ENCODE measurements around the gene LRFN3. TPM values are rescaled to one million over a fixed set of nuclear protein-coding genes. Genes with fewer than 3 reads are reported as not detected.

LRFN3 gene
- total and polyA plus RNA-seq, 9 donors = 6.4 to 31.2 (median 20.8) TPM

- intact Hi-C loops (cut with DNase I) = no loop called here
- no peak overlapping the region for H3K27ac ChIP-seq
- no peak overlapping the region for H3K4me3 ChIP-seq
- DNase-seq = no peak
- H3K9me3 ChIP-seq = no peaks in the 10 kb centered on the region
- TF ChIP-seq CTCF (IDR thresholded peaks at IDR 0.05) (no peak), POLR2A (IDR thresholded peaks at IDR 0.05) (no peak), EP300 (IDR thresholded peaks at IDR 0.05) (no peak)
- H3K4me1 ChIP-seq (ENCODE audit: insufficient read depth) = peaks cover 4% of the 10 kb centered on the region
- no peaks in the 10 kb centered on the region for H3K36me3 ChIP-seq
- H3K27me3 ChIP-seq = no peaks in the 10 kb centered on the region
- 88 to 93% (median 89%) methylated on average over 4 of the region's 4 CpGs for WGBS, 3 donors
These were observed 54.0 kb downstream of the LRFN3 start for GRCh38 chr19:35990156-35990555.

GRCh38 chr19:35990771-35991730, 54.9 kb downstream of the LRFN3 start:
- Histone ChIP-seq H3K9me3 (no peaks in the 10 kb centered on the region), H3K36me3 (no peaks in the 10 kb centered on the region), H3K27ac (no peak overlapping the region), H3K4me3 (no peak overlapping the region), H3K27me3 (no peaks in the 10 kb centered on the region), H3K4me1 (ENCODE audit: insufficient read depth) (peaks cover 8% of the 10 kb centered on the region)
- TF ChIP-seq EP300 (IDR thresholded peaks at IDR 0.05) (no peak), POLR2A (IDR thresholded peaks at IDR 0.05) (no peak), CTCF (IDR thresholded peaks at IDR 0.05) (no peak)
- WGBS, 3 donors = 73 to 78% (median 77%) methylated on average over 10 of the region's 10 CpGs
- intact Hi-C loops (cut with DNase I) = no loop called here
- DNase-seq = no peak

GRCh38 chr19:35991731-35992450, 55.7 kb downstream of the LRFN3 start:
- intact Hi-C loops (cut with DNase I) = no loop called here
- no peaks in the 10 kb centered on the region for H3K9me3 ChIP-seq
- peaks cover 9% of the 10 kb centered on the region for H3K4me1 ChIP-seq (ENCODE audit: insufficient read depth)
- TF ChIP-seq CTCF (IDR thresholded peaks at IDR 0.05) = no peak
- no peak for TF ChIP-seq POLR2A (IDR thresholded peaks at IDR 0.05)
- no peak for TF ChIP-seq EP300 (IDR thresholded peaks at IDR 0.05)
- no peak for DNase-seq
- no peak overlapping the region for H3K27ac ChIP-seq
- no peak overlapping the region for H3K4me3 ChIP-seq
- 70 to 80% (median 74%) methylated on average over 7 of the region's 7 CpGs for WGBS, 3 donors
- no peaks in the 10 kb centered on the region for H3K36me3 ChIP-seq
- no peaks in the 10 kb centered on the region for H3K27me3 ChIP-seq

- intact Hi-C loops (cut with DNase I) = no loop called here
- peaks cover 9% of the 10 kb centered on the region for H3K4me1 ChIP-seq (ENCODE audit: insufficient read depth)
- no peak overlapping the region for H3K4me3 ChIP-seq
- no peak overlapping the region for H3K27ac ChIP-seq
- H3K36me3 ChIP-seq = no peaks in the 10 kb centered on the region
- no peak for DNase-seq
- TF ChIP-seq EP300 (IDR thresholded peaks at IDR 0.05) (no peak), POLR2A (IDR thresholded peaks at IDR 0.05) (no peak), CTCF (IDR thresholded peaks at IDR 0.05) (no peak)
- no peaks in the 10 kb centered on the region for H3K9me3 ChIP-seq
- H3K27me3 ChIP-seq = no peaks in the 10 kb centered on the region
- WGBS, 3 donors = 83 to 92% (median 90%) methylated on average over 8 of the region's 8 CpGs
These were observed 57.0 kb downstream of the LRFN3 start for GRCh38 chr19:35992907-35993765.
